ENCODE results near the gene ZNF691.

DNA sequence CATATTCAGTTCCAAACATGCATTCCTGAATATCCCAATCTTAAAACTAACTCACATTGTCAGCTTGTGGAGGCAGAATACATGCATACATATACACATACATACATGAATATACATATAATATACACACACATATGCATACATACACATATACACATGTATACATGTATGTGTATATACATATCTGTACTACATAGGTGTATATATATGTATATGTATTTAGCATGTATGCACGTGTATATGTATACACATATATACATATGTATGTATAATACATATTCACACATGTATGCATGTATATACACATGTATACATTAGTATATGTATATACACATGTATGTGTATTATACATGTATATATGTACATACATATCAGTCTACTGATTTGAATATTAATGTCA is 1.2 kb upstream of the ZNF691 start:
- TF ChIP-seq, protein P1, sequence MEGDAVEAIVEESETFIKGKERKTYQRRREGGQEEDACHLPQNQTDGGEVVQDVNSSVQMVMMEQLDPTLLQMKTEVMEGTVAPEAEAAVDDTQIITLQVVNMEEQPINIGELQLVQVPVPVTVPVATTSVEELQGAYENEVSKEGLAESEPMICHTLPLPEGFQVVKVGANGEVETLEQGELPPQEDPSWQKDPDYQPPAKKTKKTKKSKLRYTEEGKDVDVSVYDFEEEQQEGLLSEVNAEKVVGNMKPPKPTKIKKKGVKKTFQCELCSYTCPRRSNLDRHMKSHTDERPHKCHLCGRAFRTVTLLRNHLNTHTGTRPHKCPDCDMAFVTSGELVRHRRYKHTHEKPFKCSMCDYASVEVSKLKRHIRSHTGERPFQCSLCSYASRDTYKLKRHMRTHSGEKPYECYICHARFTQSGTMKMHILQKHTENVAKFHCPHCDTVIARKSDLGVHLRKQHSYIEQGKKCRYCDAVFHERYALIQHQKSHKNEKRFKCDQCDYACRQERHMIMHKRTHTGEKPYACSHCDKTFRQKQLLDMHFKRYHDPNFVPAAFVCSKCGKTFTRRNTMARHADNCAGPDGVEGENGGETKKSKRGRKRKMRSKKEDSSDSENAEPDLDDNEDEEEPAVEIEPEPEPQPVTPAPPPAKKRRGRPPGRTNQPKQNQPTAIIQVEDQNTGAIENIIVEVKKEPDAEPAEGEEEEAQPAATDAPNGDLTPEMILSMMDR (IDR thresholded peaks at IDR 0.05) = no peak
- no peak for TF ChIP-seq POLR2A (IDR thresholded peaks at IDR 0.05)
